Measurements from ENCODE around the gene LENEP. TPM values are rescaled to one million over a fixed set of nuclear protein-coding genes. Genes with fewer than 3 reads are reported as not detected.
A peak's percentile ranks its signal among the peaks of the same experiment; 100 is the strongest.

Gene LENEP
- not detected for total RNA-seq

DNA sequence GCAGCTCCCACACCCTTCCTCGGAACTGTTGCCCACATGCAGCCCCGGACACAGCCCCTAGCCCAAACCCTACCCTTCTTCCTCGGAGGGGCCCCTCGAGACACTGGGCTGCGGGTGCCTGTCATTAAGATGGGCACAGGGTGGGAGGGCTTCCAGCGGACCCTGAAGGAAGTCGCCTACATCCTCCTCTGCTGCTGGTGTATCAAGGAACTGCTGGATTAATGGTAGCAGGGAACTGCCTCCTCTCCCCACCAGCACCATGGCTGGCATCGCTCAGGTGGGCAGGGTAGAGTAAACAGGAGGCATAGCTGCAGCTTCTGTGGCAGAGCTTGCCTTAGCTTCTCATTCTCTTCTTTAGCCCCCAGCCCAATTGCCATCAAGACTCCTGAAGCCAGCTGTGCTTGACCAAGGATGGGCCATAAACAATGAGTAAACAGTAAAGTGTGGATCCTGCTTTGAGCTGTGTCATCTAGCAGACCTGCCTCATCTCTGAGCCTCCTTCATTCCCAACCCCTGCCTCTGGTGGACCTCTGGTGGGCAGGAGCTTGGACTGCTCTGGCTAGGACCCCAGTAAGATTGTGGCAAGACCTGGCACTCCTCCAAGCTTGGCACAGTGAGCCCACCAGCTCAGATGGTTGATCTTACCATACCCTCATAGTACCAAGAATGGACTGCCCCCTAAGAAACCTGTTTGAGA is at the start of gene LENEP:
Gene LENEP (plus strand): TSS at position 15 of the 697 bp plus-strand sequence. CDS start 22 bp downstream, at position 37.
- DNase-seq (ENCODE audit: low spot score), result no peak
- ATAC-seq, result no peak

DNA sequence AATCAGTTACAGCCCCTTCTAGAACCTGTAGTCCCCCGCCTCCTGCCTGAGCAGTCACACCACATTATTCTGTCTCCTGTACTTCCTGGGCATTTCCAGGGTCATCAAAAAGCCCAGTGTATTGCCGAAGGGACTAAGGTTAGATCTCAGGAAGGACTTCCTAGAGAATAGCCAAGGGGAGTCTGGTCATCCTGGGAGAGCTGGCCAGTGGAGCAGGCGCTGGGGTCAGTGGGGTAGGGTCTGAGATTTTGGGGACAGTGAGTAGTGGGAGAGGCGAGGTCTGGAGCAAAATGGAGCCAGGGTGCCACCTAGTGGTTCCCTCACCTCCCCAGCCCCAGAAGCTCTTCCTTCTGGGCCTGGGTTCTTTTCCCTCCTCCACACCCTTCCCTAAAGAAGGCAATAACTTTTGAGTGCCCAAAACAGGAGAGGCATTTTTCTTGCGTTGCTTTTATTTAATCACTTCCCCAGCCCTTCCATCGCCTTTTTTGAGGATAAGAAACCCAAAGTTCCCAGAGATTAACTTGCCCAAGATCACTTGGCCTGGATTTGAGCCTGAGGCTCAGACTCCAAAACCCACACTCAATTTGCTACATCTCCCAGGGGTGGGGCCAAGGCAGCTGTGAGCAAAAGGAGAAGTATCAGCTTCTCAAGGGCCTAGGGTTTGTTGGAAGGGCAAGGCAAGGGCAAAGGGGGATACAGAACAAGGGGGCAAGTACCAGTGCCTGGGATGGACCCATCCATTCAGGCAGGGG is 49.6 kb upstream of the LENEP start:
- ATAC-seq (peak; percentile 62), DNase-seq (ENCODE audit: low spot score) (no peak)

DNA sequence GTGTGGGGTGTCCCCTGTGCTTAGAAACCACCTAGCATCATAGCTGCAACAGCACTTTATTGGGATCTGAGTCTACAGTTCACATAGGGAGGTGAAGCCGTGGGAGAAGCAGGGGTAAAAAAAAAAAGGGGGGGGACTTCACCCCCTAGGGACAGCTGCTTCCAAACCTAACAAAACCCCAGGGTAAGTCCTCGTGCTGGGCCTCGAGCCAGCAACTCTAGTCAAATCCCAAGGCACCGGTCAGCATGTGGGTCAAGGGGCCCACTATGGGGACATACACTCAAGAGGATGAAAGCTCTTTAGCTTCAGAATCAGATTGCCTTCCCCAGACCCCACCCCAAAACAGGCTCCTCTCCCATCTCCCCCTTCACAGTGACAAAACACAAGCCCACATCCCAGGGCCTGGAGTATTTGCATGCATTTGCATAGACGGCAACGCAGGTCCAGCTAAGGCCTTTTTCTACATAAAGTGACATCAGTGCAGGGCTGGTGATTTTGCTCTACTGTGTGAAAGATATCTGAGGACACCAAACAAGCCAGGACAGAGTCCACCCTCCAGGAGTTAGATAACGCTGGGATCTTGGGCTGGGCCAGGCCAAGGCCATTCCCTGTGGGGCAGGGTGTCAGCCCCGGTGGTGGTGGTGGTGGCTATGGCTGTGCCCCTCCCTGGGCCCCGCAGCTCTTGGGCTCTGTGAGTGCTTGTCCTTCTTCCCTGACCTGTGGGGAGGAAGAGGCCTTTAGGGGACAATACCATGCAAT is 48.8 kb upstream of the LENEP start:
- peak; percentile 80 for DNase-seq (ENCODE audit: low spot score)
- ATAC-seq, result peak; percentile 82

DNA sequence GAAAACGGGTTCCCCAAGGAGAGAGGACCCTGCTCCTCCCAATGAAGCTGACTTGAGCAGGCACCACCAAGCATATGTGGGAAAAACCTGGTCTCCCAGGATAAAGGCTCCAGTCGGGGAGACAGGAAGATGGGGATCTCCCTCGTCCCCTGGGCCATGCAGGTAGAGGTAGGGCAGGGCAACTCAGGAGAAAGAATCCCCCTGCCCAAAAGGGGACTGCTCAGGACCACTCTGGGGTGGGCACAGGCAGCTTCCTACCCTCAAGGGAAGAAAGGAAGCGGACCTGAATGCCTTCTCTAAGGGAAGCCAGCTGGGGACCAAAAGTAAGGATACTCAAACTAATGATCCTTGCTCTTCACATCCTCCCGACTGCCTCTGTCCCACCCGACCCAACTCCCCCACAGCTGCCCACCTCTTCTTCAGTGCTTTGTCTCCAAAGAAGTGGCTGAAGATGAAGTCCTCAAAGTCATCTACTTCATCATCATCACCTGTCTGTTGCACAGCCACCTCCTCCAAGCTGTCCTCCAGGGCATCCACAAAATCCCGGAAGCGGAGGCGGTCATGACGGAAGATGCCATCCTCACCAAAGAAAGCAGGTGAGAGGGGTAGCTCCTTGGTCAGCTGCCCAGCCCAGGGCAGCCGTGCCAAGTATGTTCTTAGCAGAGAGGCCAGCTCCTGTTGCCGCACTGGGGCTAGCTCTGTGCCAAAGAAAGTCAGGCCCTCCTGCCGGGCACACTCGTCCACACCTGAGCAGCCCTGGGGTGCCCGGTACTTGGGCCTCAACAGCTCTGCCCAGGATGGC is 48.0 kb upstream of the LENEP start:
- no peak for DNase-seq (ENCODE audit: low spot score)
- no peak for ATAC-seq

DNA sequence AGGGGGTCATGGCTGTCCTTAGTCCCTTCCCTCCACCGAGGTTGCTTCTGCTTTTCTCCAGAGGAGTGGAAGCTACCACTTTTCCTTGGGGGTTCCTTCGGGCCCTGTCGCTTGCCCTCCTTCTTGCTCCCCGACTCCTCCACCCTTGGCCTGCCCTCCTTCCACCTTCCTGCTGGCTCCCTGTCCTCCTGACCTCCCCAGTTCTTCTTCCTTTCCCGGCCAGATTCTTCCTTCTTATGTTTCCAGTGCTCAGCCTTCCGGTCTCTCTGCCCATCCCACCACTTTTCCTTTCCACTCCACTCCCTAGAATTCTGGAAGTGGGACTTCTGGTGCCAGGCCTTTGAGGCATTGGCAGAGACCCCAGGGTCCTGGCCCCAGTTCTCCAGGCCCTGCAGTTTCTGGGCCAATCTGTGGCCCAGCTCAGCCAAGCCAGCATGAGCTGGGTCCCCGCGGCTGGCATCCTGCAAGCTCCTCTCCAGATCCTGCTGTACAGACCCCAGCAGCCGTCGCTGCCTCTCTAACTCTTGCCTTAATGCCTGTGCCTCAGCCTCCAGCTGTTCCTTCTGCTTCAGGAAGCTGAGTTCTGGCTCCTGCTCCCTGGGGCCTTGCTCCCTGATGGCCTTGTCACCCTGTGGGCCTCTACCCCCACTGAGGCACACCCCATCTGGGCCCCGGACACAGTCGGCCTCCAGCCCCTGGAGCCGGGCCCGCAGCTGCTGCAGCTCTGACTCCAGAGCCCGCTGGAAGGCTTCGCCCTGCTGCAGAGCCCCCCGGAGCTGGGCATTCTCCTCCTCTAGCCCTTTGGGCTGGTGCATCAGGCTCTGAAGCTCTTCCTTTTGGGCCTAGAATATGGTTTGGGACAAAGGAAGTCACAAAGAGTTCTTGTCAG is 47.2 kb upstream of the LENEP start:
- ATAC-seq (no peak), DNase-seq (ENCODE audit: low spot score) (no peak)

- ATAC-seq (no peak), DNase-seq (ENCODE audit: low spot score) (no peak)
Measured at GRCh38 chr1:154948079-154948478, 45.3 kb upstream of the LENEP start.

DNA sequence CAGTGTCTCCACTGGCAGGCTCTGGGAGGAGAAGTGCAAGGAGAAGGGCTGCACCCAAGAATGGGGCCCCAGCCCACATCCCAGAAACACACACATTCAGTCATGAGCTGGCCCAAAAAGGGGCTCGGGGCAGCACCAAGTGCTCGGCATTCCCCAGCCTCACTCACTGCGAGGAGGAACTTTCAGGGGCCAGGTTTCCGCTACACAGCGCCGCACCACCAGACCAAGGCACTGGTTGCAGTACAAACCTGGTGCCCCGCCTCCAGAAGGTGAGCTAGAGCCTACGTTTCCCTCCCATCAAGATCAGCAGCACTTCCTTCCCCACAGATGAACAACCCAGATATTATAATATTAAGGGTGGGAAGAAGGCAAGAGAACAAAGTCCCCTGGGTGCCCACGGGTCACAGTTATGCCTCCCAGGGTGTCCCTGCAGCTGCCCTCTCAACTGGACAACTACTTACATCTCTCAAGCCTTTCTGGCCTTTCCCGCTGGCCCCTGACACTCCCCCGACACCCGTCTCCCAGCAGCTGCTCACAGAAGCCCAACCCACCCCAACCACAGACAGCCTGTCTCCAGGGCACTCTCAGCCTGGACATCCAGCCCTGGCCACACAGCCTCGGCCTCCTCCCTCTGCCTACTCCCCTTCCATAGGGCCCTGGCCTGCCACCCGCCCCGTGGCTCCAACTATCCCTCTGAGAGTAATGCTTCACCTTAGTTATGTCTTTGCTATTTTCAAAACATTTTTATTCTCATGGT is 41.3 kb upstream of the LENEP start:
- no peak for DNase-seq (ENCODE audit: low spot score)
- ATAC-seq, result no peak

DNA sequence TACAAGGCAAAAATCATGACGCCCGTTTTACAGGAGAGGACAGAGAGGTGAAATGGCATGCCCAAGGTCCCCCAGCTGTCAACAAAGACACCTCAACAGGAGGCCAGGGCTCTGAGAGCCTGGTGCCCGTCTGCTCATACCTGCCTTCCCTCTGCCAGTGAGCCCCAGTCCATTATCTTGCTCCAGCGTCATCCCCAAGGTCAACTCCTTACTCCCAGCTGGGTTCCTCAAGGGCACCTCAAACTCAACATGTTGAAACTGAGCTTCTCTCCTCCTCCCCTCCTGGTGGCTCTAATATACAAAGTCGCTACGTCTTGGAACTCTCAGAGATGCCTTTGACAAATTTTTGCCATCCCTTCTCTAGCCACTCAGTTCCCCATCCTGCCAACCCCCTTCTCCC is 40.7 kb upstream of the LENEP start:
- no peak for ATAC-seq
- no peak for DNase-seq (ENCODE audit: low spot score)

DNA sequence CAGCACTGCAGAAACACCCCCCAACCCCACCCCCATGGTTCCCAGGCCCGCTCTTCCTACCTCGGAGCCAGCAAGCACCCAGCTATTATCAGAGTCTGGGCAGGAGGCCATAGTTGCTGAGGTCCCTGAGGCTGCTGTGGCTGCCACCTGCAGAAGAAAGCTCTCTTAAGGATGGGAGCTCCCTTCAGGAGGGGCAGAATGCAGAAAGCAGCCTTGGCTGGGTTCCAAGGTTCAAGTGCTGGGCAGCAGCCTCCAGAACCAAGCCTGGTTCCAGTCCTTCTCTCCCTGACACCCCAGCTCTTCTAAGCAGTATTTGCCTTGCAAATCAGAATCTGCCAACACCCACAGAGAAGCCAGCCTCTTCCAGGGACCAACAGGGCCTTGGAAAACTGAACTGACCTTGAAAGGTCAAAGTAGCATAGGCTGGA is 39.8 kb upstream of the LENEP start:
- DNase-seq (ENCODE audit: low spot score), result no peak
- ATAC-seq, result no peak

GRCh38 chr1:154954541-154954940 is 38.8 kb upstream of the LENEP start:
- no peak for ATAC-seq
- DNase-seq (ENCODE audit: low spot score), result no peak

- ATAC-seq (no peak), DNase-seq (ENCODE audit: low spot score) (no peak)
Measured at GRCh38 chr1:154955039-154955717, 38.2 kb upstream of the LENEP start.

DNA sequence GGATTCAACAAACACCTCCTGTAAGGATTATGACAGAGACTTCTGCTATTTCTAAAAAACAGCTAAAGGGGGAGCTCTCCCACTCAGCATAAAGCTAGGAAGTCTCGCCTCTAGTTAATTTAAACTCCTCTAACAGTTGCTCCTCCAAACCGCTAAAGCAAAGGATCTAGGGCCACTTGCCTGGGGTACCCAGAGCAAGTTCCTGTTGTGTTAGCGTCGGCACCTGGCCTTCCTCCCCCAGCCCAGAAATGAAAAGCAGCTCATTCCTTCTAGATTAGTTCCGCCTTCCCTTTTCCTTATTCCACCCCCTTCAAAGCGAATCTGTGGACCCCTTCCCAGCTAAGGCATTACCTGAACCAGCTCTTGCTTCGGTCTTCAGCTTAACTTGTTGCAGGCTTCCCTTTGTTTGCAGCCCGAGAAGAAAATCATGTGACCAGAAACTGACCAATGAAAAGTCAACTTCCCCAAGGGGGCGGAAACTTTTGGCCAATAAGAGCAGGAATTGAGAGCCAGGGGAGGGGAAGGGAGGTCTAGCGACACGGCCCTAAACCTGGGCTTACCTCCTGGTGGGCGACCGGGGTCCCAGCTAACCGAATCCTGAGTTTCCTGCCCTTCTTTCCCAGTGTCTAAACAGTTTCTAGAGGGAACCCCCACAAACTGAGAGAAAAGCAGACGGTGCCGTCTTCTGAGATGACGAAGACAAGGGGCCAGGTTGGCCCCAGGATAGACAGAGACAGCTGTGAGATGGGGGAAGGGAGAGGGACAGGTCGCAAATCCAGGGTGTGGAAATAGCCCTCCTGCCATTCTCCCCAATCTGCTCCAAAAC is 37.5 kb upstream of the LENEP start, which contains the start of gene PBXIP1:
Gene PBXIP1 (minus strand): TSS at position 382 of the 826 bp plus-strand sequence. CDS start 2,378 bp downstream, outside the sequence.
- DNase-seq (ENCODE audit: low spot score) (peak; percentile 87), ATAC-seq (peak; percentile 91)

GRCh38 chr1:154956544-154956941 is 36.8 kb upstream of the LENEP start:
- DNase-seq (ENCODE audit: low spot score) (no peak), ATAC-seq (peak; percentile 9)

- ATAC-seq (no peak), DNase-seq (ENCODE audit: low spot score) (no peak)
Measured at GRCh38 chr1:154957091-154957657, 36.2 kb upstream of the LENEP start.

DNA sequence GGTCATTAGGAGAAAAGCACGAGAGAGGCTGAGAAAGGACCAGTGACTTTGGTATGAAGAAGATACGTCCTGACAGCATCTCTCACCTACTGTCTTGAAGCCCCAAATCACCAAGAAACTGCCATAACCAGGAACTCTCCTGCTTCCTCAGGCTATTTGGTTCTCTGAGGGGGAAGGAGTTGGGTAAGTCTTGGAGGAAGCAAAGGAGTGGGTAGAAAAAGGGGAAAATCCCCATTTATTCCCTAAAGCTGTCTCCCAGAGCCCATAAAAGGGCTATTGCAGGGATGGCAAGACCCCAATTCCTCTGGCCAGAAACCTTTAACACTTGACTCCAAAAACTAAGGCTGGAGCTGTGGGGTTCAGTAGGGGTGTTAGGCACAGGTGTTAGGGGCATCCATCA is 35.4 kb upstream of the LENEP start:
- ATAC-seq (no peak), DNase-seq (ENCODE audit: low spot score) (no peak)

GRCh38 chr1:154958681-154959425 is 34.5 kb upstream of the LENEP start:
- ATAC-seq (no peak), DNase-seq (ENCODE audit: low spot score) (no peak)

DNA sequence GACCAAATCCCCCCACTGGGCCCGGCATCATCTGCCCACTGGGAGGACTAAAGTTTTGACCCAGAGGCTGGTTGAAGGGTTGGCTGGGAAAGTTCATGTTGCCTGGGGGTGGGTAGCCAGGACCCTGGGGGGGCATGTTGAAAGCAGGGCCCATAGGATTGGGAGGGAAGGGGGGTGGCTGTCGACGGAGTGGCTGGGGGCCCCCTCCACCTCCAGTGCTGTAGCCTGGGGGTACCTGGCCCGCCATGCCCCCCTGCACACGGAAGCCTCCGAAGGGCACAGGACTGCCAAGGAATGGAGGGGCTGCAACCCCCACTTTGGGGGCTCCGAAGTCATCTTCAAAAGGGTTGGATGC is 34.0 kb upstream of the LENEP start:
- no peak for DNase-seq (ENCODE audit: low spot score)
- no peak for ATAC-seq

Measured in left lobe of liver (tissue), 2 donors.